Calu3 (cell line): Measurements from ENCODE around the gene RAPGEF5. TPM values are rescaled to one million over a fixed set of nuclear protein-coding genes. Genes with fewer than 3 reads are reported as not detected.

Experiments
- BruUV-seq: library from RNA; stranded (reverse); fragments of 400-500 nt; replicated peaks from 2 replicates; lab custom pipeline; 2021; lab: Mats Ljungman, UMichigan
- CTCF ChIA-PET: fragments of 300-600 bp; sonication (Branson Sonifier 250); formaldehyde crosslinking; loops from one replicate; lab custom pipeline; 2022; ENCODE audit warnings: antibody characterized with exemption; lab: Charles Lee
- DNase-seq: peaks from one replicate; pipeline ENCODE4 v3.0.0; 2022
- H3K27ac Mint-ChIP-seq: one replicate; pipeline ENCODE4 v1.8.0; 2022; ENCODE audit warnings: mixed read lengths; ENCODE audit not compliant: unreplicated experiment
- H3K27me3 Mint-ChIP-seq: one replicate; pipeline ENCODE4 v1.8.0; 2022; ENCODE audit warnings: mixed read lengths; ENCODE audit not compliant: unreplicated experiment
- H3K36me3 Mint-ChIP-seq: one replicate; pipeline ENCODE4 v1.8.0; 2022; ENCODE audit warnings: mild to moderate bottlenecking, moderate library complexity, mixed read lengths; ENCODE audit not compliant: insufficient read depth, unreplicated experiment
- H3K4me1 Mint-ChIP-seq: one replicate; pipeline ENCODE4 v1.8.0; 2022; ENCODE audit warnings: mild to moderate bottlenecking, low read depth, mixed read lengths; ENCODE audit not compliant: unreplicated experiment
- H3K4me3 Mint-ChIP-seq: one replicate; pipeline ENCODE4 v1.8.0; 2022; ENCODE audit warnings: mild to moderate bottlenecking, low read depth, moderate library complexity, mixed read lengths; ENCODE audit not compliant: unreplicated experiment
- H3K9me3 Mint-ChIP-seq: one replicate; pipeline ENCODE4 v1.8.0; 2022; ENCODE audit warnings: low read depth, mixed read lengths; ENCODE audit not compliant: unreplicated experiment
- CTCF ChIP-seq: fragments of 200-600 bp; IDR thresholded peaks from one replicate; pipeline ENCODE4 v1.8.0; 2022; ENCODE audit warnings: antibody characterized with exemption; ENCODE audit not compliant: unreplicated experiment
- intact Hi-C: fragments of 100-400 bp; cut with micrococcal nuclease; formaldehyde crosslinking; loops from one replicate; pipeline ENCODE4 v1.10.0; 2022; ENCODE audit not compliant: unreplicated experiment
- total RNA-seq: library from RNA; stranded (reverse); gene quantifications from 2 replicates; pipeline ENCODE4 v1.2.3, GENCODE V29; 2022

RAPGEF5 gene
- total RNA-seq, 1 experiment from 2014 or later, result 108 TPM

- H3K27ac Mint-ChIP-seq, result no peak overlapping the region
- DNase-seq, result no peak
- H3K27me3 Mint-ChIP-seq, result no peaks in the 10 kb centered on the region
- H3K9me3 Mint-ChIP-seq, result no peaks in the 10 kb centered on the region
- H3K36me3 Mint-ChIP-seq, result peaks cover 41% of the 10 kb centered on the region
- H3K4me1 Mint-ChIP-seq, result no peaks in the 10 kb centered on the region
- BruUV-seq, result no TSS peak
- H3K4me3 Mint-ChIP-seq, result no peak overlapping the region
- CTCF ChIA-PET, result no interaction called here
- TF ChIP-seq CTCF, result no peak
- intact Hi-C loops, result no loop called here
These were observed 218.8 kb downstream of the RAPGEF5 start for GRCh38 chr7:22138106-22138505.

GRCh38 chr7:22137466-22137865 lies 219.5 kb downstream of the RAPGEF5 start:
- no peak for DNase-seq
- Mint-ChIP-seq H3K27ac (no peak overlapping the region), H3K36me3 (peaks cover 42% of the 10 kb centered on the region), H3K27me3 (no peaks in the 10 kb centered on the region), H3K9me3 (no peaks in the 10 kb centered on the region), H3K4me3 (no peak overlapping the region), H3K4me1 (no peaks in the 10 kb centered on the region)
- BruUV-seq, result no TSS peak
- TF ChIP-seq CTCF, result no peak
- CTCF ChIA-PET, result no interaction called here
- intact Hi-C loops, result no loop called here

GRCh38 chr7:22137026-22137425 lies 219.9 kb downstream of the RAPGEF5 start:
- Mint-ChIP-seq H3K4me1 (no peaks in the 10 kb centered on the region), H3K27ac (no peak overlapping the region), H3K27me3 (no peaks in the 10 kb centered on the region), H3K9me3 (no peaks in the 10 kb centered on the region), H3K4me3 (no peak overlapping the region), H3K36me3 (peaks cover 42% of the 10 kb centered on the region)
- DNase-seq, result no peak
- intact Hi-C loops, result no loop called here
- no TSS peak for BruUV-seq
- CTCF ChIA-PET, result no interaction called here
- no peak for TF ChIP-seq CTCF

- no TSS peak for BruUV-seq
- intact Hi-C loops, result loop anchor here (5.0 kb wide), 1 partner anchor 167 kb away; no protein-coding TSS in a partner anchor
- Mint-ChIP-seq H3K36me3 (peaks cover 44% of the 10 kb centered on the region), H3K27me3 (no peaks in the 10 kb centered on the region), H3K27ac (no peak overlapping the region), H3K4me3 (no peak overlapping the region), H3K9me3 (no peaks in the 10 kb centered on the region), H3K4me1 (no peaks in the 10 kb centered on the region)
- no peak for DNase-seq
- CTCF ChIA-PET, result interaction anchor here (1.8 kb wide), 1 partner anchor 20 kb away, joined by 5 read pairs; no protein-coding TSS in a partner anchor
- TF ChIP-seq CTCF, result no peak
These were observed 227.0 kb downstream of the RAPGEF5 start for GRCh38 chr7:22129819-22130580.
